NCI-H1436 treated with DMSO at 0.1 percent for 48 hours (cell line): ENCODE results near the gene MAML2.
"Not testable (repeated sequence)": the region's sequence is repeated elsewhere in the genome, so short reads cannot be mapped to it uniquely, and the experiment has no call there.

Experiments used
- DNase-seq: peaks from one replicate; lab custom pipeline; 2025; lab: John Stamatoyannopoulos, UW

Gene MAML2

DNA sequence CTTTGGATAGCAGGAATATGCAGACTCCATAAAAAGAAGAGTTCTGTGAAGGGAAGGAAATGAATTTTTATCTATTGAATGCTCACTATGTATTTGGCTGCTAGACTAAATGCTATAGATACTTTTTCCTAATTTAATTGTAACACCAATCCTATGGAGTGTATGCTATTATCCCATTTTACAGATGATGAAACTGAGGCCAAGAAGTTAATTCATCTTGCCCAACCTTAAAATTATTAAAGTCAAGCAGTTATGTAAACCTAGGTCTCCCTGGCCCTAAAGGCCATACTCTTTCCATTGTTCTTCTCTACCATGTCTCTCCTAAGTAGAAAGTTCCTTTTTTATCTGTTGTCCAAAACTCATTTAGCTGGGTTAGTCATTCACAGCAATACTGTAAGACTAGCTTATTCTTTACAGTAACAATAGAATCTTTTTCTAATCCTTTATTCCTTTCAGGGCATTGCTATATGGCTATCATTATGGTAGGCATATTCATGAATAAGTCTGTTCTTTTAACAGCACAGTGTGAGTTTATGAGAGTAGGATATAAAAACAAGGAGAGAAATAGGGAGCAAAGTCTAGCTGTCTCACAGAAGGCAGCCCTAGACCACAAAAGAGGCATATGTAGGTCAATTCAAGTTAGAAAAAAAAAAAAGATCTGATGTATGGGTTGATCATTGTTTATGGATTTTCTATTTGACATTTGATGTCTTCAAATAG, 50.5 kb downstream of the MAML2 start:
- no peak for DNase-seq

DNA sequence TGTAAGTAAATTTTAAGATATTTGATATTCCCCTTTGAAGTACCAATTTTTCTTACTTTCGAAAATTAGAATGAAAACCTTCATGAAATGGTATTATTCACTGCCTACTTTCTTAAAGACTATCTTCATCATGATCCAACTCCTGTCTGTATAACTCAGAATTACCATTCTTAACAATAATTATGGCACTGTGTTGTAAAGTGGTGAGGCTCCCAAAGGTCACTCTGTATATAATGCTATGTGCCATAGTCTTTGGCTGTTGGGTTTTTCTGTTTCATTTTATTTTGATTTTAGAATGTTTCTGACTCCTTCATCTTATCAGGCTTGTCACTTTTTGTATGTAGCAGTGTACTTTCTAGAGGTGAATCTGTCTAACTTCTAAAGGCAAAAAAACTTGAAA, 52.4 kb downstream of the MAML2 start:
- DNase-seq: no peak

DNA sequence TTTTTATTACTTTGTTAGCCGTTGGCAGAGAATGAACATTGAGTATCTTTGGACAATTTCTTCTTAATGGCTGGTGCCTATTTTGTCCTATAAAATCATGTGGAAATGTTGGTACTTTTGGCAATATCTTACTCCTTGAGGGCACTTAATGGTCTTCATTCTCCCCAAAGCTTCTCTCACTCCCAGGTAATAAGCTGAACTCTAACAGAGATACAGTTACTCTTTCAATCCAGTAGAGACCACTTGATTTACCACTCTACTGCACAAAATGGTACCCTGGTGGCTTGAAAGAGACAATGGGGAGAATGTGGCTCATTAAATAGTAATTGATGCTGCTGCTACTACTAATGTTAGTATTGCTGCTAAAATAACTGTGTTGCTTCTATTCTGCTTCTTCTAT, 53.0 kb downstream of the MAML2 start:
- no peak for DNase-seq

DNA sequence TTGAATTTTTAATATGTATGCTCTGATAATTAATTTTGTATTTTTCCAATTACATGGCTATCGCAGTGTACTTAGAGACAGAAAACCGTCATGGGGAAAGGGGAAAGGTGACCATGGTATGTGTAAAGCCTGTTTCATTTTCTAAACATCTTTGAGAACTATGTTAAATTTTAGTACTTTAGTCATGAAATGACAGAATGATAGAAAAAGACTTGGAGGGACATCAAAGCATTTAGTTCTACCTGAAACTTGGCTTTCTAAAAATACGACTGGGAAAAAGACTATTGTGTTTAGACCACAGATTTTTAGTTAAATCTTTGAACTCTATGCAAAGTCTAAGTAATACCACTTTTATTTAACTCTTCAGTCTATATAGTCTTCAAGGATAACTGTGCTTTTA, 54.1 kb downstream of the MAML2 start:
- no peak for DNase-seq

DNA sequence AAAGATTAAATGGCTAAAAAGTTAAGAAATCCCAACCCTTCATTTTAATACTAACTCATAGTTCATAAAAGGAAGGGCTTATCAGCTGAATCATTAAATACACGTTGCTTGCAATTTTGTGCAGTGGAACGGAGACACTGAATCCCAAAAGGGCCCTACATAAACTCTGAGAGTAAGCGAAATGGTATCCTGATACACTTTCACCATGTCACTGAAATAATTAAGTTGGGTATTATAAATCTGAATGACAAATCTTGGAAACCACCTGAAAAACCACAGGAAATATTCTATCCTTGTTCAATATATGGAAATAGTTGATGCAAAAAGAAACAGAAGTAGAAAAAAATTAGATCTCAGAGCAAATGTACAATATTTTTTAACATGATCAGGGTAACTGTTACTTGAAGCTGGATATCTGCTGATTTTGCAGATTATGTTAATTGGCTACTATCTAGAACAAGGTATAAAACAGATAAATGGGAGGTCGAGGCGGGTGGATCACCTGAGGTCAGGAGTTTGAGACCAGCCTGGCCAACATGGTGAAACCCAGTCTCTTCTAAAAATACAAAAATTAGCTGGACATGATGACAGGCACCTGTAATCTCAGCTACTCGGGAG, 55.1 kb downstream of the MAML2 start:
- DNase-seq: no peak

DNA sequence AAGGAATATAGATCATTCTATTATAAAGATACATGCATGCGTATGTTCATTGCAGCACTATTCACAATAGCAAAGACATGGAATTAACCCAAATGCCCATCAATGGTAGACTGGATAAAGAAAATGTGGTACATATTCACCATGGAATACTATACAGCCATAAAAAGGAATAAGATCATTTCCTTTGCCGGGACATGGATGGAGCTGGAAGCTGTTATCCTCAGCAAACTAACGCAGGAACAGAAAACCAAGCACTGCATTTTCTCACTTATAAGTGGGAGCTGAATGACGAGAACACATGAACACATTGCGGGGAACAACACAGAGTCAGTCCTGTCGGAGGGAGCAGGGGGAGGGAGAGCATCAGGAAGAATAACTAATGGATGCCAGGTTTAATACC, 57.0 kb downstream of the MAML2 start:
- not testable (repeated sequence) for DNase-seq

DNA sequence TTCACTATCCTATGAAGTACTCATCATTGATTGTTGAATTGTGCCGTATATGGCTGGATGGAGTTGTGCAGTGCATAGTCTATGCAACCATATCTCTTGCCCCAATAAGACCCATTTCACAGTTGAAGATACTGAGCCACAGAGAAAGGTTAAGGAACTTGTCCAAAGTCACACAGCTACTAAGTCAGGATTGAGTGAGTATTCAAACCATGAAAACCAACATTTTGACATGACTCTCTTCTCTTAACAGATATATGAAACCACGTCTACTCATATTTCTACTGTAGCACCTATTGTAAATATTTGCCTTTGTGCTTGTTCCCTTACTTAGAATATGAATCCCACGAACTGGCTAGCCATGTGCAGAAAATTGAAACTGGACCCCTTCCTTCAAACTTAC, 58.1 kb downstream of the MAML2 start:
- no peak for DNase-seq

DNA sequence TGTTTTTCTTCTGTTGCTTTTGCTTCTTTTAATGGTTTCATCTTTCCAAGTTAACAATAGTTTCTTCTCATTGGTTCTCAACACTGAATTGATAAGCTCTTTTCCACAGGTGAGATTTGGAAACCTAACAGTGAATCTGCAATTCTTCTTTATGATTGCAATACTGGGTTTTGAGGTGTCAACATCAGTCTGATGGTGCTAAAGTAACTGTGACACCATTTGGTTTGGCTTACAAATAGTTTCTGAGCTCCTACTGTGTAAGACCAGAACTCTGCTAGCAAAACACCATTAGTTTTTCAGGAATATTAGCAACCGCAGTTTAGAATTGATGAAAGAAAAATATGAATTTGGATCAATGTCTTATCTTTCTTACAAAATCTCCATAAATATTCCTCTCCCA, 58.6 kb downstream of the MAML2 start:
- no peak for DNase-seq

DNA sequence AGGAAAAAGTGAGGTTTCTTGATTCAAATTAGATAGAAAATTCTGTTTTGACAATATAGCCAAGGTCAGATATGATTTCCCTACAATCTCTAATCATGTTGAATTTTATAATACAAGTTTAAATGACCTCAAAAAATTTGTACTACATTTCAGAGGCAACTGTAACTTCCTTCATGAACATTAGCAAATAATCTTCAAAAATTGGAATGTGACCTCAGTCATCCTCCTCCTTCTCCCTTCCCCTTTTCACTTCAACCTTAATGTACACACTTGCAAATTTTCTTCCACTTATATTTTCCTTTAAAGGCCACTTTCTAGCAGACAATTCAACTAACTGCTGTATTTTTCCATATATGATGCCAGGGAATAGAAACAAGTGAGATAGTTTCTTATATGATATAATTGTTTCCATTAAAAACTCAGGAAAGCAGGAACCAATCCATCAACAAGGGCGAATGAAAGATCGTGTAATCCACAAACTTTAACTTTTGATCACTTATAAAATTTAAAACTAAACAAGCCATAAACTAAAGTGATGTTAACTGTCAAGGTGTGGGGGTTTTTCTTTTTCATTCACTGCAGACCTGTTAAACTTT, 60.3 kb downstream of the MAML2 start:
- no peak for DNase-seq

DNA sequence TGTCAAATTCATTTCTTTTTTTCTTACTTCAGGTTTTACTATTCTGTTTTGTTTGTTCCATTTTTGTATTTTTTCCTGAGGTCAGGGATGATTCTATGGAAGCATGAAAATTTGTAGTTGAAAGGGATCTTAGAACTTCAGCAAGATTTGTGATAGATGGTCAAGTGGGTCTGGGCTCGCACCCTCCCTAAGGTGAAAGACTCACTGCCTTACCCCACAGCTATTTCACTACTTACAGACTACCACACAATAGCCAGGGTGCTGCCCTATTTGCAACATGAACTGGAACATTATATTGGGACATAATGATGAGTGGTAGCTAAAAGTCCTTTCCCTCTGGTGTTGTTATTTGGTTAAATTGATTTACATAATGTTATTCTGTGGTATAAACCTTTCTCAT, 62.6 kb downstream of the MAML2 start:
- no peak for DNase-seq

DNA sequence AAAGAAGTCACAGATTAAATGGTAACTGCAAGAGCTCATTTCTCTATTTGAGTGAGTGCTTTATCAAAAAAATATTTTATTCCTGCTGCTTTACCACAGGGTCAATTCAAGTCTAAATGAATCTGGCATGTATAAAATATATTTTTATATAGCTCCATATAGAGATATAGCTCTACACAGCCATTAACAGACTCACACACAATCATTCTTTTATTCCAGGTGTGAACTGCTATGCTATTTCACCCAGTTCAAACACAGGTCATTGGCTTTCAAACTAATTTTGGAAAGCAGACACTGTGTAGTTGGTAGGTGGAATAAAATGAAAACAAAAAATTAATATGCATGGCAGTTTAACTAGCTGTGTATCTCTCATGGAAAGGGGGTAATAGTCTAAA, 63.1 kb downstream of the MAML2 start:
- no peak for DNase-seq

DNA sequence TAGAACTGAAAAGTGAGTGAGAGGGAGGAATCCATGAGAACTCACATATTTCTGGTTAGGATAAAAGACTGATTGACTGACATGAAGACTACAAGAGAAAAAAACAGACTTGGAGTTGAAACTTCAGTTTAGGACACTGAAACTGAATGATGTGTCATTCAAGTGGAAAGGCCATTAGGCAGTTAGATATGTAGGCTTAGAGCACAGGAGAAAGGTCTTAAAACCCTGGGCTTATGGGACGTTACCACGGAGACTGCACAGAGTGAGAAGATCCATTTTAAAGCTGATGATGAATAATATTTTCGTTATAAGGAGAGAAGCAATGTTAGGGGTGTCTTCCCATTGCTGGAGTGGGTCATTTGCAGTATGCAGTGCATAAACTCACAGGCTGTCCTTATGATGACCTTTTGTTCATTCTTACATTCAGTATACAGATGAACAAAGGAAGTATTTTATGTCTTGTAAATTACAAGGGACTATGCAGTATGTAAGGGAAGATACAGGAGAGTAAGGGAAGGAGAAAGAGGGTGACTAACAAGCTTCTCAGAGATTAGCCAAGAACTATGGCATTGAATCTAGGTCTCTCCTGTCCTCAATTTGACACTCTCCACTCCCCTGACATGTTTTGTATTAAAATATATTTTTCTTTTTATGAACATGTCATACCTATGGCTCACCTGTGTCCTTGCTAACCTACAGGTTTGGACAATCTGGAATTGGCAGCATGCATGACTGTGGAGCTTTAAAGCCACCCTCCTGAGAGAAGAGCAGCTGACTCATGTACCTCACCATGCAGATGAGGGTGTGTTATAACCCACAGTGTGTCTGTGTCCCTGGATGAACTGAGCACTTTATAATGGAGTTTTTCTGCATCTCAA, 63.7 kb downstream of the MAML2 start:
- no peak for DNase-seq

DNA sequence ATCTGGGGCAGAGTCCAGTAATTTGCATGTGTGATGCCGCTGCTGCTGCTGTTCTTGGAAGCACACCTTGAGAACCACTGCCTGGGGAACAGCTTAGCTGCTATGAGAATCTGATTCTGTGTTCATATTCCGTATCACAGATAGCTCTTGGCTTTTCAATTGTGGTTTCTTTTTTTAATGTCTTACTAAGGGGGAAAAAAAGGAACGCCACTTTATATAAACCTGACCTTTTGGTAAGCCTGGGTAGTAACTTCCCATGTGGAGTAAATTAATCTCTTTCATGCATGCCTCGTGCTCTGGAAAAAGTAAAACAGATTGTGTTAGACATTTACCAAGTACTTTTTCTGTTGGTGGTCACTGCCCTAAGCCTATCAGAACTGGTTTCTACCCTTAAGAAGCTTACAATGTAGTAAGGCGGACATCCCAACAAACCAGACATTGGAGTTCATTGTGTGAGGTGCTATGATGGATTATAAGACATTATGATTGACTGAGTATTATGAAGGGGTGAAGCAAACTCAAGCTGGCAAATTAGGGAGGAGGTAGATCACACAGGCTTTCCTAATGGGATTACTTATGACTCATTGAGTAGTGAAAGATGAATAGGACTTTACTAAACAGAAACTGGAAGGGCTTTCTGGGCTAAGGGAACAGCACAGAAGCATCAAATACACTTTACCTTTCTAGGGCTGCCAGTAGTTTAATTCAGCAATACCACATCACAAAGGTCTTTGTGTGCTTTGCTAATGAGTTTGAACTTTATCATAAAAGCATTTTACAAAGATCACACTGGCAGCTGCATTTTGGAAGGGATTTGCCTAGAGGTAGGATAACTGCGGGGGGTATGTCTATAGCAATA, 64.7 kb downstream of the MAML2 start:
- no peak for DNase-seq

DNA sequence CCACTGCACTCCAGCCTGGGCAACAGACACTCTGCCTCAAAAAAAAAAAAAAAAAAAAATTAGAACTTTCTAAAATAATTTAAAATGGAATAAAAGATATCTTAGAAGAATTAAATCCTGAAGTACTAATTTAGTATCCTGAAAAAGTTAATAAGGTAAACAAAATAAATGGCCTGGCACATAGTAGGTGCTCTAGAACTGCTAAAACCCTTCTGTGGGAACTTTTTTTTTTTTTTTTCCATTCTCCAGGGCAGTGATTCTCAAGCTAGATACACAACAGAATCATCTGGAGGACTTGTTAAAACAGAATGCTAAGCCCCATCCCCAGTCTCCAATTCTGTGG, 65.3 kb downstream of the MAML2 start:
- no peak for DNase-seq

DNA sequence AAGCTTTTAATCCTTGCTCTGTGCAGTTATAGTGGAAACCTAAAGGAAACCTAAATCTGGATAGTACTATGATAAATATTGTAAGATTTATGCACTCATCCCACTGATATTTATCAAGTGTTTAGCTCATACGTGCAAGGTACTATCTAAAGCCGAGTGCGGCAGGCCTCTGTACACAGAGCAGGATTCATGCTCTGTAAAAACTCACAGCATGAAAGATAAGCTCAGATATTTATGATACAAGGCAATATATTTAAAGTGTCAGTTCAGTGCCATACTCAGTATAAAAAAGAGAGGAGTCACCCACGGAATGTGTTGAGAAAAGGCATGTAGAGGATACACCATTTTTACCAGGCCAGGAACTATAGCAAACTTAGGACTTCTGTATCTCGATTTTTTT, 66.2 kb downstream of the MAML2 start:
- DNase-seq: no peak

DNA sequence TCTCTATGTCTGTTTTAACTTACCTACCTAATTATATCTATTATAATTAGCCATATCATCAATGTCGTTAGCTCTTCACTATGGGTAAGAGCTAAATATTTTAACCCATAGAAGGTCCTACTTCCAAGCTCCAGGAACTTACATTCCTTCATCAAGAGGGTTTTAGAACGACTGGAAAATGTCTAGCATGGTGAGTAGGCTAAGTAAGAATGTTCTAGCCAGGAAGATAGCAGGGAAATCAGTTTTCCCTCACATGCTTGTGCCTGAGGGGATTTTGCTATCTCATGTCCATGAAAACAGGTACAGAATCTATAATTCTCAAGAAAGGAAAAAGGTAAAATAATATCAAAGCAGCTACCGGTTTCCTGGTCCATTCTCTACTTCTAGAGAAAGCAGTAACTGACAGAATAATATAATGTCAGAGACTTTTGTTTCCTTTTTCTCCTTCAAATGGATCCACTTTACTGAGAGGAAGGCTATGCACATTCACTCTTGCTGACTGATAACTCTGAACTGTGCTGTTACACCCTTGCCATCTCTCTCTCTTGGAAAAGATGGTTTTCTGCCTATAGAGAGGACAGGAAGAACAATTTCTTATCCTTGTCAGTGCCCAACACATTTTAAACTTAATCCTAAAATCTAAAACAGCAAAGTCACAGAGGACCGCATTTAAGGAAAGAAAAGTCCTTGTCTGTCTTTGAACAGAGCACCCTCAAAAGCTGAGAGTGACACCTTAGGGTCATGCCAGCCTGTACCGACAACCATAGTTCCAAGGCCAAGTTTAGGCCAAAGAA, 67.0 kb downstream of the MAML2 start:
- DNase-seq: no peak

DNA sequence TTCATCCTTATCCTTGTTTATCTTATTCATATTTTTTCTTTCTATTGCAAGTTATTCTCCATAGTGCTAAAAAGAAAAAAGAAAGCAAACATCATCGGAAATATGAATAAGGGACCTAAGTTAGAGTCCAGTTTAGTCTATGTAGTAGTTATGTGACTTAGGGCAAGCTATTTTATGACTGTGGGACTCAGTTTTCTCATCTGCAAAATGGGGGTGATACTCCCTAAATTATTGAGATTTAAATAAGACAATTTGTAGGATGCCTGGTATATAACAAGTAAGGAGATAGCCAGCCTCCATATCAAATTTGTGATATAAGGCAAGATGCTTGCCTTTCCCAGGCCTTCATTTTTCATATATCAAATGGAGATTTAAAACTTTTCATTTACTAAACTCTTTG, 69.5 kb downstream of the MAML2 start:
- DNase-seq: no peak

DNA sequence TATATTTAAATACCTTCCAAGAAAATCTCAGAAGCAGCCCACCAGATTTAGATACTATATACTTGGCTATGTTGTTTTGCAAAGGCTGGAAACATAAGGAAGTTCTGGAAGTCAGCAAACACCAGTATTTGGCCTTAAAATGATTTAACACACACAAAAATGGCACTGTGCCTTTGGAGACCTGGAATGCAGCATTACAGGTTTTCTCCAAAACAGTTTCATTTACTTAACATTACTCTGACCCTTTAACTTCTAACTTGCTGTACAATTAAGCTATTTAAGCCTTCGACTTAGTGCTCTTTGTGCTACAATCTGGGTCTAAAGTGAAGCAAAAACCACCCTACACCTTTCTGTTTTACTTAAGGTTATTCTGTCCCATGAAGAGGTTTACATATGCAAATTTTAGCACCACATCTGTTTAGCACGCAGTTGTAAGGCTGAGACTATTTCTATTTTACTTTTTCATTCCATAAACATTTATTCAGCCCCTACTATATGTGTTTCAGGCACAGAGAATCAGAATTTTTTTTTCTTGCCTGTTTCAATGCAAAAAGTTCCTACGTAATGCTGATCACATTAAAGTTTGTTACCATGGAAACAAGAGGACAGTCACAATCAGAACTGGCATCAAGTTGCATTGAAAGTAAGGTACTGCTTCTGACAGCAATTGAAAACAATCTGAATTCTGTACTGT, 70.3 kb downstream of the MAML2 start:
- no peak for DNase-seq

DNA sequence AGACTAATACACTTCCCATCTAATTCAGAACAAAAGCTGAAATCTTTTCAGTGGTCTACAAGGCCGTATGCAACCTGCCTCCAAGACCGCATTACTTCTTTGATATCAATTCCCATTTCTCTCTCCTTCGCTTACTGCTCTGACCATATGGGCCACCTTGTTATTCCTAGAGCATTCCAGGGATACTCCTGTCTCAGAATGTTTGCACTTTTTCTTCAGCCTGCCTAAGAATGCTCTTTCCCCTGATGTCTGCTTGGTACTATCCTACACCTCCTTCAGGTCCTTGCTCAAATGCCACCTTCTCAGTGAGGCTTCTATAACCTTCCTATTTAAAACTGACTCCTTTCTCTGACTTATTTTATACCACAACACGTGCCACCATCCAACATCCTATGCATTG, 71.2 kb downstream of the MAML2 start:
- no peak for DNase-seq

DNA sequence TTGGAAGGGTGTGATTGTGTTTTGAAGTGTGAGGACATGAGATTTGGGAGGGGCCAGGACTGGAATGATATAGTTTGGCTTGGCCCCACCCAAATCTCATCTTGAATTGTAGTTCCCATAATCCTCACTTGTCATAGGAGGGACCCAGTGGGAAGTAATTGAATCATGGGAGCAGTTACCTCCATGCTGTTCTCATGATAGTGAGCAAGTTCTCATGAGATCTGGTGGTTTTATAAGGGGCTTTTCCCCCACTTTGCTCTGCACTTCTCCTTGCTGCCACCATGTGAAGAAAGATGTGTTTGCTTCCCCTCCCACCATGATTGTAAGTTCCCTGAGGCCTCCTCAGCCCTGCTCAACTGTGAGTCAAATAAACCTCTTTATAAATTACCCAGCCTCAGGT, 71.6 kb downstream of the MAML2 start:
- not testable (repeated sequence) for DNase-seq
